Astrocyte (in vitro differentiated cells and primary cell): ENCODE data around the gene NME7. TPM values are rescaled to one million over a fixed set of nuclear protein-coding genes. Genes with fewer than 3 reads are reported as not detected.
A peak's percentile ranks its signal among the peaks of the same experiment; 100 is the strongest.

Source experiments
- DNase-seq: peaks from one replicate; pipeline ENCODE4 v3.0.0-alpha.2; 2010; ENCODE audit warnings: low read depth
- FAIRE-seq: peaks from 2 replicates; lab custom pipeline; 2011; peaks lifted over from hg19 to GRCh38; lab: Jason Lieb, UNC
- H2AFZ ChIP-seq: 2 replicates; pipeline ENCODE4 v1.6.0; 2012; ENCODE audit warnings: low read depth, low read length, inconsistent platforms
- H3K27ac ChIP-seq: 2 replicates; pipeline ENCODE4 v1.5.1; 2011; ENCODE audit warnings: low read depth, low read length, inconsistent platforms
- H3K27me3 ChIP-seq: 2 replicates; pipeline ENCODE4 v1.6.0; 2011; ENCODE audit warnings: low read length, inconsistent platforms; ENCODE audit not compliant: insufficient read depth
- H3K36me3 ChIP-seq: 2 replicates; pipeline ENCODE4 v1.5.1; 2011; ENCODE audit warnings: low read length, inconsistent platforms; ENCODE audit not compliant: insufficient read depth
- H3K4me1 ChIP-seq: 2 replicates; pipeline ENCODE4 v1.5.1; 2011; ENCODE audit warnings: low read length, inconsistent platforms; ENCODE audit not compliant: insufficient read depth
- H3K4me2 ChIP-seq: 2 replicates; pipeline ENCODE4 v1.6.0; 2012; ENCODE audit warnings: low read length, inconsistent platforms
- H3K4me3 ChIP-seq: 2 replicates; pipeline ENCODE4 v1.5.1; 2011; ENCODE audit warnings: low read depth, mild to moderate bottlenecking, low read length, inconsistent platforms; ENCODE audit not compliant: insufficient read depth
- H3K79me2 ChIP-seq: 2 replicates; pipeline ENCODE4 v1.6.0; 2012; ENCODE audit warnings: mild to moderate bottlenecking, low read length, inconsistent platforms; ENCODE audit not compliant: insufficient read depth
- H3K9ac ChIP-seq: 2 replicates; pipeline ENCODE4 v1.6.0; 2012; ENCODE audit warnings: mild to moderate bottlenecking, low read length, inconsistent platforms
- H3K9me3 ChIP-seq: 2 replicates; pipeline ENCODE4 v1.5.1; 2012; ENCODE audit warnings: low read depth, mild to moderate bottlenecking, low read length, inconsistent platforms; ENCODE audit not compliant: insufficient read depth
- H4K20me1 ChIP-seq: 2 replicates; pipeline ENCODE4 v1.6.0; 2012; ENCODE audit warnings: low read length, inconsistent platforms; ENCODE audit not compliant: insufficient read depth
- H3K27ac Mint-ChIP-seq: one replicate; pipeline ENCODE4 v1.8.0; 2021; ENCODE audit warnings: mild to moderate bottlenecking, mixed read lengths; ENCODE audit not compliant: unreplicated experiment
- H3K27me3 Mint-ChIP-seq: one replicate; pipeline ENCODE4 v1.8.0; 2021; ENCODE audit warnings: low read depth, mixed read lengths; ENCODE audit not compliant: unreplicated experiment
- H3K36me3 Mint-ChIP-seq: one replicate; pipeline ENCODE4 v1.8.0; 2021; ENCODE audit warnings: low read depth, mixed read lengths; ENCODE audit not compliant: unreplicated experiment
- H3K4me1 Mint-ChIP-seq: one replicate; pipeline ENCODE4 v1.8.0; 2021; ENCODE audit warnings: low read depth, mixed read lengths; ENCODE audit not compliant: unreplicated experiment
- H3K4me3 Mint-ChIP-seq: one replicate; pipeline ENCODE4 v1.8.0; 2021; ENCODE audit warnings: mild to moderate bottlenecking, moderate library complexity, mixed read lengths; ENCODE audit not compliant: unreplicated experiment
- H3K9me3 Mint-ChIP-seq: one replicate; pipeline ENCODE4 v1.8.0; 2021; ENCODE audit warnings: mild to moderate bottlenecking, mixed read lengths; ENCODE audit not compliant: unreplicated experiment
- EZH2 ChIP-seq: IDR thresholded peaks from 2 replicates; pipeline ENCODE4 v1.6.1; 2012; ENCODE audit warnings: mild to moderate bottlenecking, low read length, inconsistent platforms; ENCODE audit not compliant: insufficient read depth
- total RNA-seq: library from RNA; stranded (reverse); gene quantifications from 2 replicates; pipeline ENCODE4 v1.2.1, GENCODE V29; 2021
- TF ChIP-seq, protein P1 (sequence below): IDR thresholded peaks from 2 replicates; pipeline ENCODE4 v1.5.1; 2011; ENCODE audit warnings: low read depth, mild to moderate bottlenecking, inconsistent platforms, low read length, moderate library complexity; ENCODE audit not compliant: insufficient read depth

Gene NME7
- total RNA-seq, 1 donor from 2014 or later: 21.2 TPM

GRCh38 chr1:169327875-169328274 lies 39.7 kb downstream of the NME7 start:
- no peak overlapping the region for H3K4me2 ChIP-seq
- Mint-ChIP-seq H3K27me3 (no peaks in the 10 kb centered on the region), H3K36me3 (peaks cover 3% of the 10 kb centered on the region), H3K27ac (no peak overlapping the region), H3K4me3 (no peak overlapping the region), H3K4me1 (peaks cover 7% of the 10 kb centered on the region), H3K9me3 (peaks cover 2% of the 10 kb centered on the region)
- FAIRE-seq (no peak), DNase-seq (no peak)
- TF ChIP-seq, protein P1, sequence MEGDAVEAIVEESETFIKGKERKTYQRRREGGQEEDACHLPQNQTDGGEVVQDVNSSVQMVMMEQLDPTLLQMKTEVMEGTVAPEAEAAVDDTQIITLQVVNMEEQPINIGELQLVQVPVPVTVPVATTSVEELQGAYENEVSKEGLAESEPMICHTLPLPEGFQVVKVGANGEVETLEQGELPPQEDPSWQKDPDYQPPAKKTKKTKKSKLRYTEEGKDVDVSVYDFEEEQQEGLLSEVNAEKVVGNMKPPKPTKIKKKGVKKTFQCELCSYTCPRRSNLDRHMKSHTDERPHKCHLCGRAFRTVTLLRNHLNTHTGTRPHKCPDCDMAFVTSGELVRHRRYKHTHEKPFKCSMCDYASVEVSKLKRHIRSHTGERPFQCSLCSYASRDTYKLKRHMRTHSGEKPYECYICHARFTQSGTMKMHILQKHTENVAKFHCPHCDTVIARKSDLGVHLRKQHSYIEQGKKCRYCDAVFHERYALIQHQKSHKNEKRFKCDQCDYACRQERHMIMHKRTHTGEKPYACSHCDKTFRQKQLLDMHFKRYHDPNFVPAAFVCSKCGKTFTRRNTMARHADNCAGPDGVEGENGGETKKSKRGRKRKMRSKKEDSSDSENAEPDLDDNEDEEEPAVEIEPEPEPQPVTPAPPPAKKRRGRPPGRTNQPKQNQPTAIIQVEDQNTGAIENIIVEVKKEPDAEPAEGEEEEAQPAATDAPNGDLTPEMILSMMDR: no peak
- no peak for TF ChIP-seq EZH2
- H3K27me3 ChIP-seq: no peaks in the 10 kb centered on the region
- no peak overlapping the region for H3K4me3 ChIP-seq
- H3K36me3 ChIP-seq: no peaks in the 10 kb centered on the region
- H3K79me2 ChIP-seq: peaks cover 13% of the 10 kb centered on the region
- H3K9me3 ChIP-seq: no peaks in the 10 kb centered on the region
- no peak overlapping the region for H2AFZ ChIP-seq
- H4K20me1 ChIP-seq: peaks cover 2% of the 10 kb centered on the region
- peaks cover 5% of the 10 kb centered on the region for H3K4me1 ChIP-seq
- H3K9ac ChIP-seq: no peak overlapping the region
- H3K27ac ChIP-seq: no peak overlapping the region

- Mint-ChIP-seq H3K9me3 (no peaks in the 10 kb centered on the region), H3K4me1 (peaks cover 7% of the 10 kb centered on the region), H3K27ac (no peak overlapping the region), H3K4me3 (no peak overlapping the region), H3K27me3 (no peaks in the 10 kb centered on the region), H3K36me3 (no peaks in the 10 kb centered on the region)
- no peak for TF ChIP-seq EZH2
- TF ChIP-seq, protein P1: no peak
- FAIRE-seq: peak; percentile 34
- Histone ChIP-seq H3K9me3 (no peaks in the 10 kb centered on the region), H3K4me3 (no peak overlapping the region), H2AFZ (no peak overlapping the region), H3K9ac (no peak overlapping the region), H3K79me2 (peaks cover 12% of the 10 kb centered on the region), H3K36me3 (no peaks in the 10 kb centered on the region), H3K4me1 (peaks cover 5% of the 10 kb centered on the region), H4K20me1 (peaks cover 2% of the 10 kb centered on the region), H3K4me2 (peak overlapping the region; percentile 18), H3K27me3 (no peaks in the 10 kb centered on the region), H3K27ac (no peak overlapping the region)
- DNase-seq: peak; percentile 57
Observed at GRCh38 chr1:169326956-169327268, 40.7 kb downstream of the NME7 start.

- Mint-ChIP-seq H3K9me3 (no peaks in the 10 kb centered on the region), H3K27ac (no peak overlapping the region), H3K4me3 (no peak overlapping the region), H3K27me3 (no peaks in the 10 kb centered on the region), H3K4me1 (peaks cover 11% of the 10 kb centered on the region), H3K36me3 (no peaks in the 10 kb centered on the region)
- no peak for DNase-seq
- H3K9me3 ChIP-seq: no peaks in the 10 kb centered on the region
- TF ChIP-seq EZH2: no peak
- TF ChIP-seq, protein P1: no peak
- H3K27me3 ChIP-seq: no peaks in the 10 kb centered on the region
- no peak overlapping the region for H3K9ac ChIP-seq
- no peak for FAIRE-seq
- no peak overlapping the region for H3K4me3 ChIP-seq
- H3K4me1 ChIP-seq: peaks cover 5% of the 10 kb centered on the region
- peaks cover 2% of the 10 kb centered on the region for H4K20me1 ChIP-seq
- peak overlapping the region; percentile 18 for H3K4me2 ChIP-seq
- H3K27ac ChIP-seq: no peak overlapping the region
- no peak overlapping the region for H2AFZ ChIP-seq
- H3K79me2 ChIP-seq: peaks cover 9% of the 10 kb centered on the region
- H3K36me3 ChIP-seq: no peaks in the 10 kb centered on the region
Observed at GRCh38 chr1:169326261-169326955, 41.2 kb downstream of the NME7 start.
